SK-N-SH treated with all-trans-retinoic acid at 6 μM for 48 hours (cell line): Measurements from ENCODE around the gene SH3RF2.

Source experiments
- ARNTL ChIP-seq: fragments of 450-650 bp; formaldehyde crosslinking; IDR thresholded peaks from 2 replicates; pipeline ENCODE4 v1.5.0; 2020; ENCODE audit warnings: low read depth, mild to moderate bottlenecking, moderate library complexity, borderline replicate concordance
- GLIS3 ChIP-seq: fragments of 250-450 bp; sonication (Bioruptor Pico); IDR thresholded peaks from 2 replicates; pipeline ENCODE4 v1.5.0; 2020; ENCODE audit warnings: mild to moderate bottlenecking, moderate library complexity
- POU6F1 ChIP-seq: fragments of 250-450 bp; sonication (Bioruptor Pico); IDR thresholded peaks from 2 replicates; pipeline ENCODE4 v1.8.0; 2021; ENCODE audit warnings: low read depth, mild to moderate bottlenecking, moderate library complexity, borderline replicate concordance
- RARB ChIP-seq: fragments of 250-450 bp; sonication (Bioruptor Pico); IDR thresholded peaks from 2 replicates; pipeline ENCODE4 v1.8.0; 2021; ENCODE audit warnings: mild to moderate bottlenecking, moderate library complexity
- SNAI2 ChIP-seq: fragments of 250-450 bp; sonication (Bioruptor Pico); IDR thresholded peaks from 2 replicates; pipeline ENCODE4 v1.5.0; 2020; ENCODE audit warnings: mild to moderate bottlenecking, moderate library complexity
- ZC3H10 ChIP-seq: fragments of 250-450 bp; sonication (Bioruptor Pico); IDR thresholded peaks from 2 replicates; pipeline ENCODE4 v1.5.1; 2021; ENCODE audit warnings: mild to moderate bottlenecking, moderate library complexity
- ZFP3 ChIP-seq: fragments of 250-450 bp; sonication (Bioruptor Pico); IDR thresholded peaks from 2 replicates; pipeline ENCODE4 v1.5.0; 2020; ENCODE audit warnings: mild to moderate bottlenecking, moderate library complexity
- ZNF8 ChIP-seq: fragments of 450-650 bp; formaldehyde crosslinking; IDR thresholded peaks from 2 replicates; pipeline ENCODE4 v1.5.0; 2020; ENCODE audit warnings: mild to moderate bottlenecking, moderate library complexity
- TF ChIP-seq, protein P1 (sequence below): fragments of 250-450 bp; sonication (Bioruptor Pico); IDR thresholded peaks from 2 replicates; pipeline ENCODE4 v1.5.1; 2020; ENCODE audit warnings: low read depth, mild to moderate bottlenecking, moderate library complexity
- TF ChIP-seq, protein P2 (sequence below): fragments of 250-450 bp; sonication (Bioruptor Pico); IDR thresholded peaks from 2 replicates; pipeline ENCODE4 v1.8.0; 2020; ENCODE audit warnings: mild to moderate bottlenecking, moderate library complexity, borderline replicate concordance

DNA sequence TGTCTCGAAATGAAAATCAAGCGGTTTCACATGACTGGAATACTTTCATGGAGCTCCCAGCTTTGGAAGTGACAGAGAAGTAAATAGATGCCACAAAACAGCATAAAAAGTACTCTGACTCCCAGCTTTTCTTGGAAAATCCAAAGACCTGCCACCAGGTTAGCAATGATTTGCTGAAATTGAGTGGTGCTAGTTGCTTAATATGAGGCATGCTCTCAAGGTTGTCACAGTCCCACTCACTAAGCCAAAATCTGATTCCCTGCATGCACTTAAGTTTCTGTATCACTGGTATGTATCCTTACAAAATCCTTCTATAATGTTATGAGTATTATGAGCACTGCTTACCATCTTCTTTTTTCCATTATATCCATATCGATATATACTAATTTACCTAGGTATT is 13.0 kb upstream of the SH3RF2 start:
- TF ChIP-seq ZC3H10 (CRISPR knock-in tag), result no peak
- no peak for TF ChIP-seq ARNTL (CRISPR knock-in tag)
- TF ChIP-seq, protein P1, sequence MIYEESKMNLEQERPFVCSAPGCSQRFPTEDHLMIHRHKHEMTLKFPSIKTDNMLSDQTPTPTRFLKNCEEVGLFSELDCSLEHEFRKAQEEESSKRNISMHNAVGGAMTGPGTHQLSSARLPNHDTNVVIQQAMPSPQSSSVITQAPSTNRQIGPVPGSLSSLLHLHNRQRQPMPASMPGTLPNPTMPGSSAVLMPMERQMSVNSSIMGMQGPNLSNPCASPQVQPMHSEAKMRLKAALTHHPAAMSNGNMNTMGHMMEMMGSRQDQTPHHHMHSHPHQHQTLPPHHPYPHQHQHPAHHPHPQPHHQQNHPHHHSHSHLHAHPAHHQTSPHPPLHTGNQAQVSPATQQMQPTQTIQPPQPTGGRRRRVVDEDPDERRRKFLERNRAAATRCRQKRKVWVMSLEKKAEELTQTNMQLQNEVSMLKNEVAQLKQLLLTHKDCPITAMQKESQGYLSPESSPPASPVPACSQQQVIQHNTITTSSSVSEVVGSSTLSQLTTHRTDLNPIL (CRISPR knock-in tag), result no peak
- no peak for TF ChIP-seq GLIS3
- TF ChIP-seq ZNF8 (CRISPR knock-in tag), result no peak
- TF ChIP-seq ZFP3, result no peak
- TF ChIP-seq SNAI2 (CRISPR knock-in tag), result no peak
- no peak for TF ChIP-seq RARB
- TF ChIP-seq POU6F1 (CRISPR knock-in tag), result no peak
- TF ChIP-seq, protein P2, sequence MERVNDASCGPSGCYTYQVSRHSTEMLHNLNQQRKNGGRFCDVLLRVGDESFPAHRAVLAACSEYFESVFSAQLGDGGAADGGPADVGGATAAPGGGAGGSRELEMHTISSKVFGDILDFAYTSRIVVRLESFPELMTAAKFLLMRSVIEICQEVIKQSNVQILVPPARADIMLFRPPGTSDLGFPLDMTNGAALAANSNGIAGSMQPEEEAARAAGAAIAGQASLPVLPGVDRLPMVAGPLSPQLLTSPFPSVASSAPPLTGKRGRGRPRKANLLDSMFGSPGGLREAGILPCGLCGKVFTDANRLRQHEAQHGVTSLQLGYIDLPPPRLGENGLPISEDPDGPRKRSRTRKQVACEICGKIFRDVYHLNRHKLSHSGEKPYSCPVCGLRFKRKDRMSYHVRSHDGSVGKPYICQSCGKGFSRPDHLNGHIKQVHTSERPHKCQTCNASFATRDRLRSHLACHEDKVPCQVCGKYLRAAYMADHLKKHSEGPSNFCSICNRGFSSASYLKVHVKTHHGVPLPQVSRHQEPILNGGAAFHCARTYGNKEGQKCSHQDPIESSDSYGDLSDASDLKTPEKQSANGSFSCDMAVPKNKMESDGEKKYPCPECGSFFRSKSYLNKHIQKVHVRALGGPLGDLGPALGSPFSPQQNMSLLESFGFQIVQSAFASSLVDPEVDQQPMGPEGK, result no peak
